ENCODE measurements around the gene ILRUN. TPM values are rescaled to one million over a fixed set of nuclear protein-coding genes. Genes with fewer than 3 reads are reported as not detected.

ILRUN gene
- total RNA-seq, 4 donors from 2014 or later: 52.8 to 82.3 (median 73.9) TPM

DNA sequence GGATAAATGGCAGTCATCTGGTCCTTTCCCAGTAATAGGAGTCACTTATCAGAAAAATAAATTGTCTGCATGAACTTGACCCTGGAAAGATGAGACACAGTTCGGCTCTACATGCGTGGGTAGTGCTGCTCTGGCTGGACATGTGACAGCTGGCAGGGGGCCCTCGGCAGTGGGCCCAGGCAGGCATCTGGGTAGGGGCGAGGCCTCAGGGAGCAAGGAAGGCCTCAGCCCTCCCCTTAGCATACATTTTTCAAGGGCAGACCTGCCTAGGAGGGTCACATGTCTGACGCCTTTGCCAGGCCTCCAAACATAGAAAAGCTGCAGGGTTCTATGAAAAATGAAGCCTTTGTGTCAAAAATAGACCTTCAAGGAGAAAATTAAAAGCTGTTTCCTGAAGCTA, 12.8 kb upstream of the ILRUN start:
- no peak overlapping the region for H3K27ac ChIP-seq
- no peaks in the 10 kb centered on the region for H3K9me3 ChIP-seq
- TF ChIP-seq, protein P1, sequence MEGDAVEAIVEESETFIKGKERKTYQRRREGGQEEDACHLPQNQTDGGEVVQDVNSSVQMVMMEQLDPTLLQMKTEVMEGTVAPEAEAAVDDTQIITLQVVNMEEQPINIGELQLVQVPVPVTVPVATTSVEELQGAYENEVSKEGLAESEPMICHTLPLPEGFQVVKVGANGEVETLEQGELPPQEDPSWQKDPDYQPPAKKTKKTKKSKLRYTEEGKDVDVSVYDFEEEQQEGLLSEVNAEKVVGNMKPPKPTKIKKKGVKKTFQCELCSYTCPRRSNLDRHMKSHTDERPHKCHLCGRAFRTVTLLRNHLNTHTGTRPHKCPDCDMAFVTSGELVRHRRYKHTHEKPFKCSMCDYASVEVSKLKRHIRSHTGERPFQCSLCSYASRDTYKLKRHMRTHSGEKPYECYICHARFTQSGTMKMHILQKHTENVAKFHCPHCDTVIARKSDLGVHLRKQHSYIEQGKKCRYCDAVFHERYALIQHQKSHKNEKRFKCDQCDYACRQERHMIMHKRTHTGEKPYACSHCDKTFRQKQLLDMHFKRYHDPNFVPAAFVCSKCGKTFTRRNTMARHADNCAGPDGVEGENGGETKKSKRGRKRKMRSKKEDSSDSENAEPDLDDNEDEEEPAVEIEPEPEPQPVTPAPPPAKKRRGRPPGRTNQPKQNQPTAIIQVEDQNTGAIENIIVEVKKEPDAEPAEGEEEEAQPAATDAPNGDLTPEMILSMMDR (IDR thresholded peaks at IDR 0.05): no peak
- TF ChIP-seq POLR2A (IDR thresholded peaks at IDR 0.05): no peak
- no peaks in the 10 kb centered on the region for H3K36me3 ChIP-seq
- no peak for DNase-seq
- H3K27me3 ChIP-seq: no peaks in the 10 kb centered on the region
- H3K4me3 ChIP-seq: no peak overlapping the region
- H3K4me1 ChIP-seq: peaks cover 0 to 6% (median 0%) of the 10 kb centered on the region in 4 donors

DNA sequence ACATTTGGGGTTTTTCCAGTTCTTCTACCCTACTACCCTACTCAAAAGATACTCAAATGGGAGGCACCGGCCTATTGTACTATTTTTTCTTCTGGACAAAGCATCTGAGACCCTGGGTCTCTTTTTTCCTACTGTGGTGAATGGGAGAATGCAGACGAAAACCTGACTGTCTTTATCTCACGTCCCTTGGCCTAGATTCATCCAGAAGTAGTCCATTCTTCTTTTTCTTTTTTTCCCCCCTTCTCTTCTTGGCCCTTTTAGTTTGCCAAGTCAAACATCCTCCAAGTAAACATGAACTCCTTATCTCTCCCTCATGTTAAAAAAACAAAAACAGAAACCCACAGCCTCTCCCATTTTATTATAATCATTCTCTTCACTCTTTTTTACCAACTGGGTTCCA, 8.7 kb upstream of the ILRUN start:
- Histone ChIP-seq H3K4me1 (peaks cover 0 to 6% (median 0%) of the 10 kb centered on the region in 4 donors), H3K36me3 (no peaks in the 10 kb centered on the region), H3K27ac (no peak overlapping the region), H3K9me3 (no peaks in the 10 kb centered on the region), H3K4me3 (no peak overlapping the region), H3K27me3 (no peaks in the 10 kb centered on the region)
- DNase-seq: no peak
- TF ChIP-seq POLR2A (IDR thresholded peaks at IDR 0.05): no peak
- TF ChIP-seq, protein P1 (IDR thresholded peaks at IDR 0.05): no peak

DNA sequence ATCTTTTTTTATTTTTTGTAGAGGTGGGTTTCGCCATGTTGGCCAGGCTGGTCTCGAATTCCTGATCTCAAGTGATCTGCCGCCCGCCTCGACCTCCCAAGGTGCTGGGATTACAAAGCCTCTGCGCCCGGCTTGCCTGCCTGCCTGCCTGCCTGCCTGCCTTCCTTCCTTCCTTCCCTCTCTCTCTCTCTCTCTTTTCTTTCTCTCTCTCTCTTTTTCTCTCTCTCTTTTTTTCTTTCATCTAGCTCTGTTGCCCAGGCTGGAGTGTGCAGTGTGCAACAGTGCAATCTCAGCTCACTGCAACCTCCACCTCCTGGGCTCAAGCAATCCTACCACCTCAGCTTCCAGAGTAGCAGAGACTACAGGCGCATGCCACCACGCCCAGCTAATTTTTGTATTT, 4.6 kb upstream of the ILRUN start:
- Histone ChIP-seq H3K9me3 (no peaks in the 10 kb centered on the region), H3K27me3 (no peaks in the 10 kb centered on the region), H3K36me3 (no peaks in the 10 kb centered on the region), H3K4me1 (no peaks in the 10 kb centered on the region), H3K27ac (no peak overlapping the region), H3K4me3 (no peak overlapping the region)
- no peak for DNase-seq
- no peak for TF ChIP-seq POLR2A (IDR thresholded peaks at IDR 0.05)
- TF ChIP-seq, protein P1 (IDR thresholded peaks at IDR 0.05): no peak

DNA sequence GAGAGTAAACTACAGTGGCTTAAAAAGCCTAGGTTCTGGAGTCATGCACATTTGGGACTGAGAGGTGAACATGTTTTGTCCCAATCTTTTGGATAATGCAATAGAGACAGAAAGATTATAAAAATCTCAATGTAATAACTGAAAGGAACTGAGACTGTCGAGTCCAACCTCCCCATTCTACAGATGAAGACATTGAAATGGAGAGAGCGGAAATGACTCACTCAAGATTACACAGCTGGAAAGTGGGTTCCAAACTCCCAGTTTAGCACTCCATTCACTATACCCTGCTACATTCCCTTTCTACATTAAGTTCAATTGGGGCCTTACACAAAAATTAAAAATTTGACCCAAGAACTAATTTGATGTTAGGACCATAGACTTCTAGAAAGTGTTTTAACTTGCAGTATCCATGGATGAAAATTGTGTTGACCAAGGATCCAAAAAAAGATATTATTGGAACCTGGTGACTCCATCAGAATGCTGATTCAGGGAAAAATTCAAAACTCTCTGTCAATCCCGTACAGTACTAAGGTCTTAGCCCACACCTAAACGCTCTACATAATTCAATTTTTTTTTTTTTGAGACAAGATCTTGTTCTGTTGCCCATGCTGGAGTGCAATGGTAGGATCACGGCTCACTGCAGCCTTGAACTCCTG, 1.5 kb upstream of the ILRUN start:
- Histone ChIP-seq H3K27ac (peak overlapping the region in 1 of 4 donors; percentile 84), H3K27me3 (no peaks in the 10 kb centered on the region), H3K36me3 (no peaks in the 10 kb centered on the region), H3K9me3 (no peaks in the 10 kb centered on the region), H3K4me3 (no peak overlapping the region), H3K4me1 (peaks cover 0 to 23% (median 9%) of the 10 kb centered on the region in 4 donors)
- no peak for DNase-seq
- TF ChIP-seq, protein P1 (IDR thresholded peaks at IDR 0.05): no peak
- no peak for TF ChIP-seq POLR2A (IDR thresholded peaks at IDR 0.05)

DNA sequence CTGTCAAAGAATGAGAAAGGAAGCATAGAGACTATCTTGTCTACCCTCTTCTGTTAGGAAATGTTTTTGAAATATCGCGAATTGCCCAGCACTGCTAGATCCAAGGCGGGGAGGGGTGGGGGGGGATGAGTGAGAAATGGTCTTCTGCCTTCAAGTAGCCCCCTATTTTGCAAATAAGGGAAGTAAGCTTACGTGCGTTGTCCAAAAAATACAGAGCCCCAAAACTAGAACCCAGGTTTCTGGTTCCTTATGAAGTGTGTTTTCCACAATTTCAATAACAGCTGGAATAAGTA, 923 bp upstream of the ILRUN start:
- Histone ChIP-seq H3K27me3 (no peaks in the 10 kb centered on the region), H3K36me3 (no peaks in the 10 kb centered on the region), H3K27ac (peak overlapping the region; percentile 84 to 97 (median 89)), H3K4me3 (peak overlapping the region; percentile 62 to 94 (median 75)), H3K4me1 (peaks cover 0 to 23% (median 10%) of the 10 kb centered on the region in 4 donors), H3K9me3 (no peaks in the 10 kb centered on the region)
- DNase-seq: no peak
- TF ChIP-seq, protein P1 (IDR thresholded peaks at IDR 0.05): no peak
